LNCaP clone FGC (cell line): ENCODE measurements around the gene COL24A1.
"Not testable (repeated sequence)": the region's sequence is repeated elsewhere in the genome, so short reads cannot be mapped to it uniquely, and the experiment has no call there.

Experiments
- DNase-seq: peaks from one replicate; pipeline ENCODE4 v3.0.0-alpha.2; 2011; ENCODE audit warnings: low read depth
- H3K4me3 ChIP-seq: 2 replicates; pipeline ENCODE4 v1.5.1; 2011; ENCODE audit warnings: mild to moderate bottlenecking, low read depth, low read length, control low read depth
- TF ChIP-seq, protein P1 (sequence below): IDR thresholded peaks from 2 replicates; pipeline ENCODE4 v1.5.1; 2012; ENCODE audit warnings: mild to moderate bottlenecking; ENCODE audit not compliant: control insufficient read depth, insufficient read depth; ENCODE audit errors: extremely low read depth

The COL24A1 gene

DNA sequence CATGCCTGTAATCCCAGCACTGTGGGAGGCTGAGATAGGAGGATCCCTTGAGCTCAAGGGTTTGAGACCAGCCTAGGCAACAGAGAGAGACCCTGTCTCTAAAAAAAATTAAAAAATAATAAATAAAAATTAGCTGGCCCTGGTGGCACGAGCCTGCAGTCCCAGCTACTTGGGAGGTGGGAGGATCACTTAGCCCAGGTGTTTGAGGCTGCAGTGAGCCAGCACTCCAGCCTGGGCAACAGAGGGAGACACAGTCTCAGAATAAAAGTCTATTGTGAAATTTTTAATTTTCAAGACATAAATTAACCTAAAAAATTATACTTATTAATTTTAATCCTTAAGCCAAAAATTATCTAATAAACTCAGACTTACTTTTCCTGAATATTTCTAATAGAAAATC, 317.1 kb downstream of the COL24A1 start:
- H3K4me3 ChIP-seq, result no peak overlapping the region
- DNase-seq, result no peak
- TF ChIP-seq, protein P1, sequence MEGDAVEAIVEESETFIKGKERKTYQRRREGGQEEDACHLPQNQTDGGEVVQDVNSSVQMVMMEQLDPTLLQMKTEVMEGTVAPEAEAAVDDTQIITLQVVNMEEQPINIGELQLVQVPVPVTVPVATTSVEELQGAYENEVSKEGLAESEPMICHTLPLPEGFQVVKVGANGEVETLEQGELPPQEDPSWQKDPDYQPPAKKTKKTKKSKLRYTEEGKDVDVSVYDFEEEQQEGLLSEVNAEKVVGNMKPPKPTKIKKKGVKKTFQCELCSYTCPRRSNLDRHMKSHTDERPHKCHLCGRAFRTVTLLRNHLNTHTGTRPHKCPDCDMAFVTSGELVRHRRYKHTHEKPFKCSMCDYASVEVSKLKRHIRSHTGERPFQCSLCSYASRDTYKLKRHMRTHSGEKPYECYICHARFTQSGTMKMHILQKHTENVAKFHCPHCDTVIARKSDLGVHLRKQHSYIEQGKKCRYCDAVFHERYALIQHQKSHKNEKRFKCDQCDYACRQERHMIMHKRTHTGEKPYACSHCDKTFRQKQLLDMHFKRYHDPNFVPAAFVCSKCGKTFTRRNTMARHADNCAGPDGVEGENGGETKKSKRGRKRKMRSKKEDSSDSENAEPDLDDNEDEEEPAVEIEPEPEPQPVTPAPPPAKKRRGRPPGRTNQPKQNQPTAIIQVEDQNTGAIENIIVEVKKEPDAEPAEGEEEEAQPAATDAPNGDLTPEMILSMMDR, result no peak

DNA sequence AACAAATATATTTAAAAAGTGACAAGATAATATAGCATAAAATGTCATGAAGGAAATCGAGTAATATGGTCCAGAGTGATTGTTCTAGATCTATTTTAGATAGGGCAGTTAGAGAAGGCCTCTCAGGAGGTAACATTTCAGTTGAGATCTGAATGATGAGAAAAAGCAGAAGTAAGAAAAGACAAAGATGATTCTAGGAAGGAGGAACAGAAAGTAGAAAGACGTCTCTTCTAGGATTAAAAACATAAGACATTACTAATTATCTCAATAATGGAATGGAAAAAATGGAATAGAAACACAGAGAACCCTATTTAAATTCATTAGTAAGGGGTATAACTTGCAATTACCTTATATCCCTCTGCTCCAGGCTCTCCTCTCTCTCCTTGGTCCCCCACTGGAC, 318.3 kb downstream of the COL24A1 start:
- TF ChIP-seq, protein P1, result no peak
- no peak for DNase-seq

DNA sequence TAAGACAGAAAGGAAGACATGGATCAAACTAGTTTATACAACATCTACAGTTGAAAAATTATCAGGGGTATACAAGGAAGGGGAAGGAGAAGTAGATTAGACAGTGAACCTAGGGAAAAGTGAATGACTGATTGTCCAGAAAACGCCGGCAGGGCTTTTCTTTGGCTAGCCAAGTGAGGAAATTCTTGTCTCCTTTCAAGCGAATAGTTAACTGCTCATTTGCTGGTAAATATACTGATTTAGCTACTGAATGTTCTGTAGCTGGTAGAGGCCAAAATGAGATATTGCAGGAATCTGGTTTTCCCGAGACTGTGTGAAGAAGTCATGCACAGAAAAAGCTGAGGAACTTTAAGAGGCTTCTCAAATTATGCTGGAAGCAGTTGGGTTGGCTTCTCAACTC, 319.8 kb downstream of the COL24A1 start:
- DNase-seq, result no peak
- no peak overlapping the region for H3K4me3 ChIP-seq
- TF ChIP-seq, protein P1, result no peak

More for the DNA sequence above, 318.3 kb downstream of the COL24A1 start:
- no peak overlapping the region for H3K4me3 ChIP-seq

DNA sequence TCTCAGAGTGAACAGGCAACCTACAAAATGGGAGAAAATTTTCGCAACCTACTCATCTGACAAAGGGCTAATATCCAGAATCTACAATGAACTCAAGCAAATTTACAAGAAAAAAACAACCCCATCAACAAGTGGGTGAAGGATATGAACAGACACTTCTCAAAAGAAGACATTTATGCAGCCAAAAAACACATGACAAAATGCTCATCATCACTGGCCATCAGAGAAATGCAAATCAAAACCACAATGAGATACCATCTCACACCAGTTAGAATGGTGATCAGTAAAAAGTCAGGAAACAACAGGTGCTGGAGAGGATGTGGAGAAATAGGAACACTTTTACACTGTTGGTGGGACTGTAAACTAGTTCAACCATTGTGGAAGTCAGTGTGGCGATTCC, 323.4 kb downstream of the COL24A1 start:
- H3K4me3 ChIP-seq, result not testable (repeated sequence)

DNA sequence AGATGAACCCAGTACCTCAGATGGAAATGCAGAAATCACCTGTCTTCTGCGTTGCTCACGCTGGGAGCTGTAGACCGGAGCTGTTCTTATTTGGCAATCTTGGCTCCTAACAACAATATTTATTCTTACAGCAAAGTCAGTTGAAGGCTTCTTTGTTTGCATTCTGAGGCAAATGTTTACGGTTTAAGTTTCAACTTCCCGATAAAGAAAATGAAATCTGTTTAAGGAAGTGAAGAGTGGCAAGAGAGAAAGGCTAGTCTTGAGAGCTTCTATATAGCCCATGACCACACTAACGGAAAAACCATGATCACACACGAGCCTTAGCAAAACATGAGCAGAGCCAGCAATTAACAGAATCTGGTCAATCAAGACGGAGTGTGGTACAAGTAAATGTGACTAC, 325.7 kb downstream of the COL24A1 start:
- no peak for DNase-seq
- TF ChIP-seq, protein P1, result no peak
- 0 out of 2 replicates have a peak overlapping the region, but pooled peaks have one; percentile 21 for H3K4me3 ChIP-seq

More for the DNA sequence above, 323.4 kb downstream of the COL24A1 start:
- DNase-seq, result not testable (repeated sequence)

DNA sequence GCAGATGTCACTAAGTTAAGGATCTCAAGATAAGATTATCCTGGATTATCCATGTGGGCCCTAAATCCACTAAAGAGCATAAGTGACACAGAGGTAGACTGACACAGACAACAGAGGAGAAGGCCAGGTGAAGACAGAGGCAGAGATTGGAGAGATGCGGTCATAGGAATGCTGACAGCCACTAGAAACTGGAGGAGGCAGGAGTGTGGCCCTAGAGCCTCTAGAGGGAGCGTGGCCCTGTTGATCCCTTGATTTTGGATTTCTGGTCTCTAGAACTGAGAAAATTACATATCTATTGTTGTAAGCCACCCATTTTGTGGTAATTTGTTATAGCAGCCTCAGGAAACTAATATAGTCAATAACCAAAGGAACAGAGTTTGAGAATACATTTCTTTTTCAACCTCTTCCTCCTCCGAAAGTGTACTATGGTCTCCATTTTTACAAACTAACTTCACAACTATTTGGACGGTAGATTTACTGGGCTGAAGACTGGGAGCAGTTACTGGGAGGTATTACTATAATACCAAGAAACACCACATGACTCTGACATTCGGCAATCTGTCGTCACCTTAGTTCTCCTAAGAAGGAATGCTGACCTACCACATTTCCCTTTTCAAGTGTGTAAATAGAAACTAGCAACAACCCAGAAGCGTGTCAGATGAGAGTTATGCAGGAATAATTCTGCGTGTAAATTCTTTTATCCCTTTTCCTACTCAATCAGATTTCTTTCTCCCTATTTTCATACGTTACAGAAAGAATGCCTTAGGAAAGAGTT, 332.3 kb downstream of the COL24A1 start:
- no peak overlapping the region for H3K4me3 ChIP-seq
- TF ChIP-seq, protein P1, result 0 out of 2 replicates have a peak, but pooled peaks have one; percentile 2
- no peak for DNase-seq

DNA sequence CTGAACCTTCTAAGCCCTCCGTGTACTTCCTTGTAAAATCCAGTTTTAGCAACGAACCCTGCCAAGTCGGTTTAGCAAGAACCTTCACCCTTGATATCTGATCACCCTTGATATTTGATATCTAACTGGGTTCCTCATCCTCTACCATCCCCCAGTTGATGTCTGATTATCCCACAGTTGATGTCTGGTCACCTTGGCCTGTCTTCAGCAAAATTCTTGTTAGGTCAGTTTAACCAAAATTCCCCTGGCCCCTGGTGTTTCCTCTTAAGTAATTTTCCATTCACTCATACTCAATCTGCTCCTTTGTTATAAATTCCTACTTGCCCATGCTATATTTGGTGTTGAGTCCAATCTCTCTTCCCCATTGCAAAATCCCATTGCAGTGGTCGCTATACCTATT, 333.9 kb downstream of the COL24A1 start:
- TF ChIP-seq, protein P1, result no peak
- no peak overlapping the region for H3K4me3 ChIP-seq
- no peak for DNase-seq
